Mucosa of gallbladder (tissue), 1 donor: ENCODE measurements around the gene CHD1. TPM values are rescaled to one million over a fixed set of nuclear protein-coding genes. Genes with fewer than 3 reads are reported as not detected.

Source experiments
- DNase-seq: peaks from one replicate; pipeline ENCODE4 v3.0.0-alpha.2; 2020; ENCODE audit warnings: low spot score
- total RNA-seq: library from RNA; stranded (reverse); gene quantifications from one replicate; pipeline ENCODE4 v1.2.1, GENCODE V29; 2021
- donor health status: DM: no; HTN: no; CAD: no.

CHD1 gene
- total RNA-seq, 1 donor from 2014 or later: 26.5 TPM

GRCh38 chr5:98936948-98937715, 8.3 kb upstream of the CHD1 start:
- no peak for DNase-seq

GRCh38 chr5:98935206-98935605, 6.4 kb upstream of the CHD1 start:
- no peak for DNase-seq

- no peak for DNase-seq
These were observed 5.7 kb upstream of the CHD1 start for GRCh38 chr5:98934546-98934945.

GRCh38 chr5:98933445-98934072, 4.8 kb upstream of the CHD1 start:
- no peak for DNase-seq

- no peak for DNase-seq
These were observed 2.4 kb upstream of the CHD1 start for GRCh38 chr5:98930972-98931762.

GRCh38 chr5:98929710-98930298, 997 bp upstream of the CHD1 start:
- no peak for DNase-seq

GRCh38 chr5:98927989-98928872, 576 bp downstream of the CHD1 start:
- peak; percentile 46 for DNase-seq

GRCh38 chr5:98927242-98927988, 1.4 kb downstream of the CHD1 start:
- DNase-seq: peak; percentile 62

- no peak for DNase-seq
These were observed 4.8 kb downstream of the CHD1 start for GRCh38 chr5:98923966-98924365.

GRCh38 chr5:98921947-98922505, 6.8 kb downstream of the CHD1 start:
- DNase-seq: no peak

GRCh38 chr5:98917433-98917832, 11.4 kb downstream of the CHD1 start:
- no peak for DNase-seq

GRCh38 chr5:98916540-98916939, 12.3 kb downstream of the CHD1 start:
- DNase-seq: no peak

GRCh38 chr5:98913911-98914310, 14.9 kb downstream of the CHD1 start:
- no peak for DNase-seq

GRCh38 chr5:98911280-98912040, 17.3 kb downstream of the CHD1 start:
- DNase-seq: no peak

GRCh38 chr5:98909363-98909762, 19.4 kb downstream of the CHD1 start:
- no peak for DNase-seq

- no peak for DNase-seq
These were observed 20.9 kb downstream of the CHD1 start for GRCh38 chr5:98907951-98908350.

- DNase-seq: no peak
These were observed 22.0 kb downstream of the CHD1 start for GRCh38 chr5:98906756-98907355.

- no peak for DNase-seq
These were observed 22.7 kb downstream of the CHD1 start for GRCh38 chr5:98905857-98906688.
